ENCODE data around the gene ZCCHC7. TPM values are rescaled to one million over a fixed set of nuclear protein-coding genes. Genes with fewer than 3 reads are reported as not detected.

The ZCCHC7 gene
- total and polyA plus RNA-seq, 2 experiments from 2014 or later, result 15.3 to 19.4 TPM

DNA sequence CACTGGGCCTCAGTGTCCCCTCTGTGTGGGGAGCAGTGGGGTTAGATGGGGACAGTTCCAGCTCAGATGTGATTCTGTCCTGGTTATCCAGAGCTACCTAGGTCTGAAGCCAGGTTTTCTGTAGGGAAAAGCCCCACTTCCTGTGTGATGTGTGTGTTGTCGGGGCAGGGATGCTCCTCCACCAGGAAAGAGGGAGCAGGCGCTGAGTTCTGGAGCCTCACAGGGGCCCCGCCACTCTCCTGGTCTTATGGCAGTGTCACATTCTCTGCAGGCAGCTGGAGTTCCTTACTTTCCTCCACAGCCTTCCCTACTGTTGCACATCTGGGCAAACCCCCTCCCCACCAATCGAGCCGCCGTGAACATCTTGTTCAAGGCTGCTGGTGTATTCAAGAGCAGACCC lies 263.0 kb downstream of the ZCCHC7 start:
- no peak for DNase-seq
- TF ChIP-seq EZH2phosphoT487 (IDR thresholded peaks at IDR 0.05; ENCODE audit: insufficient read depth, low read depth) (no peak), EZH2 (IDR thresholded peaks at IDR 0.05; ENCODE audit: insufficient read depth, poor library complexity, severe bottlenecking) (no peak)
- H3K4me1 ChIP-seq (ENCODE audit: insufficient read depth), result no peaks in the 10 kb centered on the region
- no peak overlapping the region for H2AFZ ChIP-seq
- H3K4me3 ChIP-seq, result no peak overlapping the region
- in situ Hi-C loops (cut with MboI), result no loop called here
- H3K9me3 ChIP-seq (ENCODE audit: low read depth), result no peaks in the 10 kb centered on the region
- H3F3A ChIP-seq (ENCODE audit: insufficient read depth), result no peaks in the 10 kb centered on the region
- no peaks in the 10 kb centered on the region for H4K20me1 ChIP-seq (ENCODE audit: insufficient read depth)
- no peak overlapping the region for H3K9ac ChIP-seq
- WGBS, 2 experiments (ENCODE audit: low coverage in 1 of 2, low lambda C conversion rate in 2 of 2, missing lambda C conversion rate in 2 of 2), result 39 to 44% methylated on average over 6 of the region's 6 CpGs
- H3K27me3 ChIP-seq (replicated peaks; ENCODE audit: insufficient read depth), result peaks cover 1% of the 10 kb centered on the region; the same call in 1 of the 2 replicates
- no peaks in the 10 kb centered on the region for H3K9me2 ChIP-seq (ENCODE audit: insufficient read depth)
- H3K36me3 ChIP-seq (ENCODE audit: low read depth), result no peaks in the 10 kb centered on the region
- H3K4me2 ChIP-seq (ENCODE audit: unreplicated experiment), result no peak overlapping the region
- H3K27ac ChIP-seq, result no peak overlapping the region
- no peaks in the 10 kb centered on the region for H3K79me2 ChIP-seq (ENCODE audit: insufficient read depth)

DNA sequence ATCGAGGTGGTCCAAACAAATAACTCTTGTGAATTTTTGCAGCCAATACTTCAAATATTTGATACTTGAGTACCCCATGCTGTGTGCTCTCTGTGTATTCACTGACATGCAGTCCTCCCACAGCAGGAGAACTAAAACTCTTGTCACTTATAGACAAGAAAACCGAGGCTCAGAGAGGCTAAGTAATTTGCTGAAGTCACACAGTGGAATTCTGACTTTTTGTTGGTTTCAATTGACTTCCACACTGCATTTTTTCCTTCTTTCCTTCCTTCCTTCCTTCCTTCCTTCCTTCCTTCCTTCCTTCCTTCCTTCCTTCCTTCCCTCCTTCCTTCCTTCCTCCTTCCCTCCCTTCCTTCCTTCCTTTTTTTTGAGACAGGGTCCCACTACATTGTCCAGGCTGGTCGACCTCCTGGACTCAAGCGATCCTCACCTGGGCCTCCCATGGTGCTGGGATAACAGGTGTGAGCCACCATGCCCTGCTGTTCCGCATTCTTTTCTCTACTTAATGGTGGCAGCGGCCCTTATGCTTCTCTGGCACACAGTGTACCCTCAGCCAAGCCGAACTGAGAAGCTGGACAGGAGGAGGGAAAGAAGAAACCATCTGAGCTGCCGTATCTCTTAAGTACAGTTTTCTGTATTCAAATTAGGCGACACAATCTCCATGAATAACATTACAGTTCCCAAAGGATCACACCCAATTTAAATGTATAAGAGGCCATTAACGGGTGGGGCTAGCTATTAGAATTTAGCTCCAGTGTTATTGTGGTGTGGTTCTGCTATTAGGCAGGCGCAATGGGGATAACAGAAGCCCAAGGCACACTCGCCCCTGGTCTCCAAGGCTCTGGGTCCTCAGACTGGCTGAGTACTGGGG lies 263.7 kb downstream of the ZCCHC7 start:
- H3K4me2 ChIP-seq (ENCODE audit: unreplicated experiment), result no peak overlapping the region
- H3K9me2 ChIP-seq (ENCODE audit: insufficient read depth), result no peaks in the 10 kb centered on the region
- no peaks in the 10 kb centered on the region for H3K79me2 ChIP-seq (ENCODE audit: insufficient read depth)
- H3K9ac ChIP-seq, result no peak overlapping the region
- H4K20me1 ChIP-seq (ENCODE audit: insufficient read depth), result no peaks in the 10 kb centered on the region
- H3K27me3 ChIP-seq (replicated peaks; ENCODE audit: insufficient read depth), result no peaks in the 10 kb centered on the region
- in situ Hi-C loops (cut with MboI), result no loop called here
- H3K36me3 ChIP-seq (ENCODE audit: low read depth), result no peaks in the 10 kb centered on the region
- TF ChIP-seq EZH2phosphoT487 (IDR thresholded peaks at IDR 0.05; ENCODE audit: insufficient read depth, low read depth), result no peak
- TF ChIP-seq EZH2 (IDR thresholded peaks at IDR 0.05; ENCODE audit: insufficient read depth, poor library complexity, severe bottlenecking), result no peak
- no peaks in the 10 kb centered on the region for H3K9me3 ChIP-seq (ENCODE audit: low read depth)
- H3K27ac ChIP-seq, result no peak overlapping the region
- no peaks in the 10 kb centered on the region for H3K4me1 ChIP-seq (ENCODE audit: insufficient read depth)
- H3F3A ChIP-seq (ENCODE audit: insufficient read depth), result no peaks in the 10 kb centered on the region
- no peak for DNase-seq
- H3K4me3 ChIP-seq, result no peak overlapping the region
- WGBS, 2 experiments (ENCODE audit: low coverage in 1 of 2, low lambda C conversion rate in 2 of 2, missing lambda C conversion rate in 2 of 2), result 65 to 66% methylated on average over 12 of the region's 12 CpGs
- H2AFZ ChIP-seq, result no peak overlapping the region

DNA sequence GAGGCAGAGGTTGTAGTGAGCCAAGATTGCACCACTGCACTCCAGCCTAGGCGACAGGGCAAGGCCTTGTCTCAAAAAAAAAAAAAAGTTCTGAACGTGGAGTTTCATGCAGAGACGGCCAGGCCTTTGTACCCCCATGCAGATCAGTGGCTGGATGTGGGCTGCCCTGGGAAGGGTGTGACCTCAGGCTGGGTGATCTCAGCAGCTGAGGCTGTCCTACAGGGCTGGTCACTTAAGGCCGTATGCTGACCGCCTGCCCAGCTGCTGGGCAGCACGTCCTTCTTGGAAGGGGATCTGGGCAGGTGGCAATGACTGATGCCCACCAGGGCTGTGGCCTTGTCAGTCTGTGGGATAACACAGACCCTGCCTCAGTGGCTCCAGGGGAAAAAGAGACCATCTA lies 264.9 kb downstream of the ZCCHC7 start:
- Histone ChIP-seq H3K79me2 (ENCODE audit: insufficient read depth) (no peaks in the 10 kb centered on the region), H2AFZ (no peak overlapping the region), H3K9me3 (ENCODE audit: low read depth) (no peaks in the 10 kb centered on the region), H3K4me2 (ENCODE audit: unreplicated experiment) (no peak overlapping the region), H3K4me3 (no peak overlapping the region), H3K27me3 (replicated peaks; ENCODE audit: insufficient read depth) (no peaks in the 10 kb centered on the region), H3K36me3 (ENCODE audit: low read depth) (no peaks in the 10 kb centered on the region), H3K4me1 (ENCODE audit: insufficient read depth) (no peaks in the 10 kb centered on the region), H3K9me2 (ENCODE audit: insufficient read depth) (no peaks in the 10 kb centered on the region), H4K20me1 (ENCODE audit: insufficient read depth) (no peaks in the 10 kb centered on the region), H3F3A (ENCODE audit: insufficient read depth) (no peaks in the 10 kb centered on the region), H3K9ac (no peak overlapping the region), H3K27ac (no peak overlapping the region)
- DNase-seq, result no peak
- WGBS, 2 experiments (ENCODE audit: low coverage in 1 of 2, low lambda C conversion rate in 2 of 2, missing lambda C conversion rate in 2 of 2), result 68 to 69% methylated on average over 6 of the region's 6 CpGs
- no peak for TF ChIP-seq EZH2 (IDR thresholded peaks at IDR 0.05; ENCODE audit: insufficient read depth, poor library complexity, severe bottlenecking)
- no peak for TF ChIP-seq EZH2phosphoT487 (IDR thresholded peaks at IDR 0.05; ENCODE audit: insufficient read depth, low read depth)
- in situ Hi-C loops (cut with MboI), result no loop called here

DNA sequence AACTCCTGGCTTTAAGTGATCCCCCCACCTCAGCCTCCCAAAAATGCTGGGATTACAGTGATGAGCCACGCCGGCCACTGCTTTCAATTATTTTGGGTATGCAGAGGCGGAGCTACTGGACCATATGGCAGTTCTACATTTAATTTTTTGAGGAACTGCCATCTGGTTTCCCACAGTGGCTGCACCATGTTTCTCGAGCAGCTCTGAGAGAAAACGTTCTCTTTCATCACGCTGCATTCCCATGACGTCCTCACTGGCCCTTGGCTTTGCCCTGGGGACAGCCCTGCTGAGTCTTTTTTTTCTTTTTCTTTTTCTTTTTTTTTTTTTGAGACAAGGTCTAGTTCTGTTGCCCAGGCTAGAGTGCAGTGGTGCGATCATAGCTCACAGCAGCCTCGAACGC lies 266.6 kb downstream of the ZCCHC7 start:
- no peaks in the 10 kb centered on the region for H3K9me3 ChIP-seq (ENCODE audit: low read depth)
- no peak overlapping the region for H3K4me2 ChIP-seq (ENCODE audit: unreplicated experiment)
- TF ChIP-seq EZH2 (IDR thresholded peaks at IDR 0.05; ENCODE audit: insufficient read depth, poor library complexity, severe bottlenecking) (no peak), EZH2phosphoT487 (IDR thresholded peaks at IDR 0.05; ENCODE audit: insufficient read depth, low read depth) (no peak)
- no peak overlapping the region for H2AFZ ChIP-seq
- H3K4me1 ChIP-seq (ENCODE audit: insufficient read depth), result no peaks in the 10 kb centered on the region
- no peaks in the 10 kb centered on the region for H3K9me2 ChIP-seq (ENCODE audit: insufficient read depth)
- H3K36me3 ChIP-seq (ENCODE audit: low read depth), result no peaks in the 10 kb centered on the region
- no peaks in the 10 kb centered on the region for H3F3A ChIP-seq (ENCODE audit: insufficient read depth)
- H3K27ac ChIP-seq, result no peak overlapping the region
- no peaks in the 10 kb centered on the region for H3K27me3 ChIP-seq (replicated peaks; ENCODE audit: insufficient read depth)
- no peaks in the 10 kb centered on the region for H4K20me1 ChIP-seq (ENCODE audit: insufficient read depth)
- H3K9ac ChIP-seq, result no peak overlapping the region
- H3K4me3 ChIP-seq, result no peak overlapping the region
- in situ Hi-C loops (cut with MboI), result no loop called here
- no peak for DNase-seq
- no peaks in the 10 kb centered on the region for H3K79me2 ChIP-seq (ENCODE audit: insufficient read depth)
- WGBS, 2 experiments (ENCODE audit: low coverage in 1 of 2, low lambda C conversion rate in 2 of 2, missing lambda C conversion rate in 2 of 2), result 50 to 53% methylated on average over 10 of the region's 10 CpGs

Data from GM23248 (cell line).